Measurements from ENCODE around the gene GRK1.

GRK1 gene

GRCh38 chr13:113632706-113633484, 34.1 kb upstream of the GRK1 start:
- no peak for TF ChIP-seq ZNF843 (tag by site-specific recombination; IDR thresholded peaks at IDR 0.05)
- no peak for TF ChIP-seq YY1 (tag by site-specific recombination; IDR thresholded peaks at IDR 0.05)
- TF ChIP-seq, protein P1, sequence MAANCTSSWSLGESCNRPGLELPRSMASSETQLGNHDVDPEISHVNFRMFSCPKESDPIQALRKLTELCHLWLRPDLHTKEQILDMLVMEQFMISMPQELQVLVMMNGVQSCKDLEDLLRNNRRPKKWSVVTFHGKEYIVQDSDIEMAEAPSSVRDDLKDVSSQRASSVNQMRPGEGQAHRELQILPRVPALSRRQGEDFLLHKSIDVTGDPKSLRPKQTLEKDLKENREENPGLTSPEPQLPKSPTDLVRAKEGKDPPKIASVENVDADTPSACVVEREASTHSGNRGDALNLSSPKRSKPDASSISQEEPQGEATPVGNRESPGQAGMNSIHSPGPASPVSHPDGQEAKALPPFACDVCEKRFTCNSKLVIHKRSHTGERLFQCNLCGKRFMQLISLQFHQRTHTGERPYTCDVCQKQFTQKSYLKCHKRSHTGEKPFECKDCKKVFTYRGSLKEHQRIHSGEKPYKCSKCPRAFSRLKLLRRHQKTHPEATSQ (tag by site-specific recombination; IDR thresholded peaks at IDR 0.05), result no peak
- TF ChIP-seq ZNF623 (tag by site-specific recombination; IDR thresholded peaks at IDR 0.05), result no peak
- no peak for TF ChIP-seq ZNF473 (tag by site-specific recombination; IDR thresholded peaks at IDR 0.05)
- no peak for TF ChIP-seq AEBP2 (tag by site-specific recombination; IDR thresholded peaks at IDR 0.05; ENCODE audit: borderline replicate concordance)
- TF ChIP-seq ZFP41 (tag by site-specific recombination; IDR thresholded peaks at IDR 0.05; ENCODE audit: borderline replicate concordance), result no peak
- no peak for TF ChIP-seq ZNF169 (tag by site-specific recombination; IDR thresholded peaks at IDR 0.05)
- no peak for TF ChIP-seq ZNF785 (tag by site-specific recombination; IDR thresholded peaks at IDR 0.05)
- TF ChIP-seq GLIS2 (tag by site-specific recombination; IDR thresholded peaks at IDR 0.05), result no peak
- no peak for TF ChIP-seq ZNF214 (tag by site-specific recombination; IDR thresholded peaks at IDR 0.05; ENCODE audit: borderline replicate concordance)
- no peak for TF ChIP-seq ZNF394 (tag by site-specific recombination; IDR thresholded peaks at IDR 0.05; ENCODE audit: borderline replicate concordance)
- TF ChIP-seq ZNF132 (tag by site-specific recombination; IDR thresholded peaks at IDR 0.05; ENCODE audit: borderline replicate concordance), result no peak
- no peak for TF ChIP-seq ZBTB26 (tag by site-specific recombination; optimal IDR thresholded peaks at IDR 0.05)
- no peak for TF ChIP-seq ZNF48 (tag by site-specific recombination; IDR thresholded peaks at IDR 0.05)
- no peak for TF ChIP-seq KLF9 (tag by site-specific recombination; IDR thresholded peaks at IDR 0.05; ENCODE audit: low read depth)
- TF ChIP-seq, protein P2, sequence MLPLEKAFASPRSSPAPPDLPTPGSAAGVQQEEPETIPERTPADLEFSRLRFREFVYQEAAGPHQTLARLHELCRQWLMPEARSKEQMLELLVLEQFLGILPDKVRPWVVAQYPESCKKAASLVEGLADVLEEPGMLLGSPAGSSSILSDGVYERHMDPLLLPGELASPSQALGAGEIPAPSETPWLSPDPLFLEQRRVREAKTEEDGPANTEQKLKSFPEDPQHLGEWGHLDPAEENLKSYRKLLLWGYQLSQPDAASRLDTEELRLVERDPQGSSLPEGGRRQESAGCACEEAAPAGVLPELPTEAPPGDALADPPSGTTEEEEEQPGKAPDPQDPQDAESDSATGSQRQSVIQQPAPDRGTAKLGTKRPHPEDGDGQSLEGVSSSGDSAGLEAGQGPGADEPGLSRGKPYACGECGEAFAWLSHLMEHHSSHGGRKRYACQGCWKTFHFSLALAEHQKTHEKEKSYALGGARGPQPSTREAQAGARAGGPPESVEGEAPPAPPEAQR (tag by site-specific recombination; IDR thresholded peaks at IDR 0.05), result no peak
- no peak for TF ChIP-seq ZNF221 (tag by site-specific recombination; IDR thresholded peaks at IDR 0.05; ENCODE audit: borderline replicate concordance)
- no peak for TF ChIP-seq ZNF292 (tag by site-specific recombination; IDR thresholded peaks at IDR 0.05; ENCODE audit: borderline replicate concordance, low read depth)
- H3K4me1 ChIP-seq (ENCODE audit: control insufficient read depth, insufficient read depth, low read length), result no peaks in the 10 kb centered on the region
- H3K27ac ChIP-seq (ENCODE audit: extremely low read depth, low read depth, low read length), result no peak overlapping the region
- H3K9me3 ChIP-seq (ENCODE audit: control insufficient read depth, insufficient read depth, low read depth, low read length), result no peaks in the 10 kb centered on the region
- ChIA-PET CTCF (no interaction called here), POLR2A (no interaction called here)
- peaks cover 0 to 100% of the 10 kb centered on the region in 2 experiments; a peak in 2 of 3 replicates for H3K36me3 ChIP-seq (ENCODE audit: control insufficient read depth in 2 of 2, insufficient read depth in 1 of 2, low read length in 2 of 2)
- no peak overlapping the region for H3K4me3 ChIP-seq (ENCODE audit: low read depth, low read length)

DNA sequence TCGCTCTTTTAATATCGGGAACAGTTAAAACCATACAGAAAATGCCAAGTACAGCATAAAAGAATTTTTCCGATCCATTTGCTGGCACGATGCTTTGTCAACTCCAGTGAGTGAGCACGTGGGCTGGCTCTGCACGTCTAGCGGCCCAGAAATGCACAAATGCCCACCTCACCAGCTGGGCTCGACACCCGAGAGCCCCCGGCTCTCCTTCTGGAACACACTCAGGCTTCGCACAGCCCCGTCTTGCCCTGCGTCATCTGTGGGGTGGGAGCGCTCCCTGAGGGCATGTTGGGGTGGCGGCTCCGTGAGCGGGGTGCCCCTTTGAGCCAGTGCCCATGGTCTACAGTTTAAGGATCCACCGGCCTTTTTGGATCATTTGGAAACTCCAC, 33.5 kb upstream of the GRK1 start:
- H3K9me3 ChIP-seq (ENCODE audit: control insufficient read depth, insufficient read depth, low read depth, low read length), result no peaks in the 10 kb centered on the region
- no peak overlapping the region for H3K4me3 ChIP-seq (ENCODE audit: low read depth, low read length)
- H3K36me3 ChIP-seq (ENCODE audit: control insufficient read depth in 2 of 2, insufficient read depth in 1 of 2, low read length in 2 of 2), result peaks cover 0 to 100% of the 10 kb centered on the region in 2 experiments; a peak in 2 of 3 replicates
- H3K4me1 ChIP-seq (ENCODE audit: control insufficient read depth, insufficient read depth, low read length), result no peaks in the 10 kb centered on the region
- TF ChIP-seq ZNF529 (tag by site-specific recombination; IDR thresholded peaks at IDR 0.05; ENCODE audit: insufficient replicate concordance) (no peak), ZNF132 (tag by site-specific recombination; IDR thresholded peaks at IDR 0.05; ENCODE audit: borderline replicate concordance) (no peak), ZEB2 (tag by site-specific recombination; IDR thresholded peaks at IDR 0.05) (no peak), ZNF202 (tag by site-specific recombination; IDR thresholded peaks at IDR 0.05; ENCODE audit: borderline replicate concordance) (no peak), ZNF16 (tag by site-specific recombination; IDR thresholded peaks at IDR 0.05; ENCODE audit: low read depth) (no peak), KLF1 (tag by site-specific recombination; IDR thresholded peaks at IDR 0.05) (no peak), AEBP2 (tag by site-specific recombination; IDR thresholded peaks at IDR 0.05; ENCODE audit: borderline replicate concordance) (no peak)
- TF ChIP-seq, protein P3, sequence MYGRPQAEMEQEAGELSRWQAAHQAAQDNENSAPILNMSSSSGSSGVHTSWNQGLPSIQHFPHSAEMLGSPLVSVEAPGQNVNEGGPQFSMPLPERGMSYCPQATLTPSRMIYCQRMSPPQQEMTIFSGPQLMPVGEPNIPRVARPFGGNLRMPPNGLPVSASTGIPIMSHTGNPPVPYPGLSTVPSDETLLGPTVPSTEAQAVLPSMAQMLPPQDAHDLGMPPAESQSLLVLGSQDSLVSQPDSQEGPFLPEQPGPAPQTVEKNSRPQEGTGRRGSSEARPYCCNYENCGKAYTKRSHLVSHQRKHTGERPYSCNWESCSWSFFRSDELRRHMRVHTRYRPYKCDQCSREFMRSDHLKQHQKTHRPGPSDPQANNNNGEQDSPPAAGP (tag by site-specific recombination; IDR thresholded peaks at IDR 0.05), result no peak
- CTCF ChIA-PET, result no interaction called here
- no peak overlapping the region for H3K27ac ChIP-seq (ENCODE audit: extremely low read depth, low read depth, low read length)
- POLR2A ChIA-PET, result no interaction called here

All from HEK293 (cell line).